Measurements from ENCODE around the gene ITGB2.

The ITGB2 gene

GRCh38 chr21:44920694-44921604, at the start of gene ITGB2:
Gene ITGB2 (minus strand): TSS chr21:44920899. CDS start chr21:44910782, 10,117 bp downstream.
- no peak for DNase-seq

GRCh38 chr21:44969931-44970755, 49.4 kb upstream of the ITGB2 start:
- DNase-seq: no peak

DNA sequence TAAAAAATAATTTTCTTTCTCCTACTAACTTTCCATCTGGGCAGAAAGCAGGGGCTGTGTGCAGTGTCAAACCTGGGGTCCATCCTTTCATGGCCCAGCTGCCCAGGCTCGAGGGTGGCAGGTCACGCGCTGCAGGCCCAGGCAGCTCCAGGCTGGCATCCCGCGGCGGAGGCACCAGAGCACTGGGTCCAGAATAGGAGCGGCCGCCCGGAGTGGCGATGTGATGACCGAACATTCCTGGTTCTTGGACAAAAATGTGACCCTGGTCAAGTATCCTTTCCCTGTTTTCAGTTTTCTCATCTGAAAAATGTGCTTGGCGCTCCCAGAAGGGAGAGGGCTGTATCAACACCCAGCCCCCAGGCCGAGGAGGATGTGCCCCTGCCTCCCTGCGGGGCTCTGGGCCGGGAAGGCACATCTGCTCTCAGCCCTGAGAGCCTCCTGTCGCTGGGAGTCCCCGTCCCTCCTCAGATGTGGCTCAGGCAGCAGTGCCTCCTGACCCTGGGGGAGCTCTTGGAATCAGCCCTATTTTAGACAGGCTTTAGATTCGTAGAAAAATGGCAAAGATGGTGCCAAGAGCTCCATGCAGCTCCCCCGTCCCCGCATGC, 48.5 kb upstream of the ITGB2 start:
- DNase-seq: no peak

- DNase-seq: no peak
Measured at GRCh38 chr21:44967082-44968047, 46.7 kb upstream of the ITGB2 start.

- no peak for DNase-seq
Measured at GRCh38 chr21:44966135-44967081, 45.7 kb upstream of the ITGB2 start.

- no peak for DNase-seq
Measured at GRCh38 chr21:44965251-44966022, 44.7 kb upstream of the ITGB2 start.

DNA sequence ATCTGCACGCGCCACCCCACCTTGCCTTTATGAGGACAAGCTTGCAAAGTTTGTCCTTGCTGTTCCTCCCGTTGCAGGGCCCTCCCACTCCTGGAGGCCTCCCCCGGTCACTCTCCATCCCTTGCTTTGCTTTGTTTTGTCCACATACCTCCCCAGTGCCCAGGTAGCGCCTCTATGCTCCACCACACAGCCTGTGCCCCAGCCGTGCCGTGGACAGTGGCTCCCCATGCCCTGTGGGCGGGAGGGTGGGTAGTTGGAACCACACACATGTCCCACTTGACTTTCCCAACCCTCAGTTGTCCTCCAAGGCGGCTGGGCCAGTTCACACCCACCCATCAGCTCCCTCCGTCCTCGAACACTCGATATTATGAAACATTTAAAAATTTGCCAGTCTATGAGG, 43.7 kb upstream of the ITGB2 start:
- DNase-seq: no peak

- DNase-seq: no peak
Measured at GRCh38 chr21:44962403-44962966, 41.8 kb upstream of the ITGB2 start.

- no peak for DNase-seq
Measured at GRCh38 chr21:44960141-44961092, 39.7 kb upstream of the ITGB2 start.

GRCh38 chr21:44959376-44960091, 38.8 kb upstream of the ITGB2 start:
- DNase-seq: no peak

DNA sequence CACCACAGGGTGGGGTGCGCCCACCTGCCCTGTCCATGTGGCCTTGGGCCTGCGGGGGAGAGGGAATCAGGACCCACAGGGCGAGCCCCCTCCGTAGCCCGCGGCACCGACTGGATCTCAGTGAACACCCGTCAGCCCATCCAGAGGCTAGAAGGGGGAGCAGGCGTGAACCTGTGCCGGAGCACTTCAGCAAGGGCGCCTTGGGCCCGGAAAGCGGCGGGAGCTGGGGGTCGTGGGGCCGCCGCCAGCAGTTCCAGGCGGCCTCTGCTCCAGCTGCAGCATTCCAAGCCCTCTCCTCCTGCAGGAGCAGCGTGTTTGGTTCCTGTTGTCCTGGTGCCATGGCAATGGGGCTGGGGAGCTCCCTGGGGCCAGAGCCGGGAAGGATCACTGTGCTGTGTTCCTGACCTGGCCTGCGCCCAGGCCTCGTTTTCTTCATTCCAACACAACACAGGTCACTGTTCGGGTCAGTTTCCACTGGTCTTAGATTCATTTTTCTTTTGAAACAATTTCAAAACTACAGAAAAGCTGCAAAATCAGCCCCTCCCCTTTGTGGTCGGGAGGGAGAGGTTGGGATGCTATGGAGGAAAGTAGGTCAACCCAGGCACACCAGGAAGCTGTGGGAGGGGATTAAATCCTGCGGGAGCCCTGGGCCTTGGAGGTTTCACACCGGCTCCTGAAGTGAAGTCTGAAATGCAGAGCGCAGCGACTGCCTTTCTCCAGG, 37.9 kb upstream of the ITGB2 start:
- DNase-seq: no peak

DNA sequence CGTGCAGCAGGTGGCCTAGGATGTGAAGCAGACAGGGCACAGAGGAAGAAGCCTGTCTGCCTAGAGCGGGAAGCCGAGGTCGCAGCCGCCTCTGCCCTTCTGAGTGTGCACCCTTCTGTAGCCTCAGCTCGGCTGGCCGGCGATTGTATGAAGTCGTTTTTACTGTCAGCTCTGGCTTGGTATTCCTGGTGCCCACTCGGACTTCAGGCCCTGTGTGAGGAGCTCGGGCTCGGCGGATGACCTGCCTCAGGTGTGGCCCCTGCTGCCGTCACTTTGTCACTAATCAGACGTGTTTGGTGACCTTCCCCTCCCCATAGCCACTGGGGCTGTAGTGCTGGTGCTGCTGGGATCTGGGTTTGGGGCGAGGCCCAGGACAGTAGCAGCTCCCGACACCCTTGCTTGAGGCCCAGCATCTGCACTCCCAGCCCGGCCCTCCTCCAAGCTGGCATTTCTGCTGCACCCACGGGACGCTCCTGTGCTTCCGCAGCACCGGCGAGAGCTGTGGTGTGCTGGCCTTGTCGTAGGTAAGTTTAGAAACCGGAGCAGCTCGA, 37.3 kb upstream of the ITGB2 start:
- no peak for DNase-seq

GRCh38 chr21:44957047-44957831, 36.5 kb upstream of the ITGB2 start:
- DNase-seq: no peak

- no peak for DNase-seq
Measured at GRCh38 chr21:44956356-44957046, 35.8 kb upstream of the ITGB2 start.

DNA sequence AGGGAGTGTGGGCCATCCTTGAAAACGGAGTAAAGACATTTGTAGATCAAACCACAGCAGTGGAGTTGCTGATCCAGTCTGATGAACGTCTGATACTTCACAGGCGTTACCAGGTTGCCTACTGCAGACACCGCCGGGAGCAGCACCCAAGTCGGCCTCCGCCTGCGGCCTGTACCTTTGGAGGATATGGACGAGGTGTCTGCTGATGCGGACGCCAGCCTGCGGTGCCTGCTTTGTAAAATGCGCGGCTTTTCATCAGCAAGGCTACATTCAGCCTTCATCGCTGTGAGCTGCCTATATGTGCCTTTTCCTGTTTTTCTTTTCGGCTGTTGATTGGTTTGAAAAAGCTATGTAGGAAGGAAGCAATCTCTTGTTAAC, 35.1 kb upstream of the ITGB2 start:
- DNase-seq: no peak

All from NCI-H526 treated with DMSO at 0.1 percent for 48 hours (cell line).